D341Med (cell line): Measurements from ENCODE around the gene RGS7.
A peak's percentile ranks its signal among the peaks of the same experiment; 100 is the strongest.
"Not testable (repeated sequence)": the region's sequence is repeated elsewhere in the genome, so short reads cannot be mapped to it uniquely, and the experiment has no call there.

ENCODE experiments used
- DNase-seq: peaks from one replicate; pipeline ENCODE4 v3.0.0; 2012; ENCODE audit warnings: low spot score

Gene RGS7

GRCh38 chr1:241272828-241273227 is 84.2 kb downstream of the RGS7 start:
- DNase-seq = no peak

GRCh38 chr1:241271427-241271826 is 85.6 kb downstream of the RGS7 start:
- no peak for DNase-seq

- DNase-seq = peak; percentile 82
These were observed 87.0 kb downstream of the RGS7 start for GRCh38 chr1:241270016-241270415.

- peak; percentile 66 for DNase-seq
These were observed 87.9 kb downstream of the RGS7 start for GRCh38 chr1:241269116-241269515.

GRCh38 chr1:241266121-241266520 is 90.9 kb downstream of the RGS7 start:
- DNase-seq = no peak

- DNase-seq = no peak
These were observed 91.6 kb downstream of the RGS7 start for GRCh38 chr1:241265428-241265827.

- DNase-seq = no peak
These were observed 93.7 kb downstream of the RGS7 start for GRCh38 chr1:241263346-241263745.

GRCh38 chr1:241253471-241253870 is 103.5 kb downstream of the RGS7 start:
- DNase-seq = no peak

GRCh38 chr1:241250465-241250864 is 106.5 kb downstream of the RGS7 start:
- DNase-seq = no peak

- DNase-seq = no peak
These were observed 116.9 kb downstream of the RGS7 start for GRCh38 chr1:241240069-241240468.

GRCh38 chr1:241237873-241238272 is 119.1 kb downstream of the RGS7 start:
- DNase-seq = no peak

- no peak for DNase-seq
These were observed 121.6 kb downstream of the RGS7 start for GRCh38 chr1:241235256-241235897.

GRCh38 chr1:241229711-241230110 is 127.3 kb downstream of the RGS7 start:
- DNase-seq = no peak

GRCh38 chr1:241229216-241229615 is 127.8 kb downstream of the RGS7 start:
- no peak for DNase-seq

- DNase-seq = no peak
These were observed 128.7 kb downstream of the RGS7 start for GRCh38 chr1:241228339-241228738.

- DNase-seq = no peak
These were observed 131.3 kb downstream of the RGS7 start for GRCh38 chr1:241225741-241226140.

GRCh38 chr1:241224189-241224588 is 132.8 kb downstream of the RGS7 start:
- not testable (repeated sequence) for DNase-seq

GRCh38 chr1:241222813-241223212 is 134.2 kb downstream of the RGS7 start:
- not testable (repeated sequence) for DNase-seq

GRCh38 chr1:241221319-241221718 is 135.7 kb downstream of the RGS7 start:
- DNase-seq = no peak

- not testable (repeated sequence) for DNase-seq
These were observed 136.1 kb downstream of the RGS7 start for GRCh38 chr1:241220913-241221312.

GRCh38 chr1:241219449-241219848 is 137.6 kb downstream of the RGS7 start:
- no peak for DNase-seq

- DNase-seq = no peak
These were observed 139.5 kb downstream of the RGS7 start for GRCh38 chr1:241217516-241217915.

GRCh38 chr1:241215683-241216082 is 141.3 kb downstream of the RGS7 start:
- no peak for DNase-seq

GRCh38 chr1:241215203-241215602 is 141.8 kb downstream of the RGS7 start:
- DNase-seq = no peak
